HG03342 (cell line): Measurements from ENCODE around the gene USP24.
"Not testable (repeated sequence)": the region's sequence is repeated elsewhere in the genome, so short reads cannot be mapped to it uniquely, and the experiment has no call there.

Experiments used
- ATAC-seq: cut with Tn5 transposase; IDR thresholded peaks from one replicate; pipeline ENCODE4 v1.9.1; 2021; ENCODE audit warnings: mild to moderate bottlenecking, moderate library complexity; ENCODE audit not compliant: unreplicated experiment

Gene USP24

GRCh38 chr1:55230659-55231058 lies 15.5 kb upstream of the USP24 start:
- ATAC-seq = no peak

GRCh38 chr1:55229726-55230125 lies 14.6 kb upstream of the USP24 start:
- not testable (repeated sequence) for ATAC-seq

DNA sequence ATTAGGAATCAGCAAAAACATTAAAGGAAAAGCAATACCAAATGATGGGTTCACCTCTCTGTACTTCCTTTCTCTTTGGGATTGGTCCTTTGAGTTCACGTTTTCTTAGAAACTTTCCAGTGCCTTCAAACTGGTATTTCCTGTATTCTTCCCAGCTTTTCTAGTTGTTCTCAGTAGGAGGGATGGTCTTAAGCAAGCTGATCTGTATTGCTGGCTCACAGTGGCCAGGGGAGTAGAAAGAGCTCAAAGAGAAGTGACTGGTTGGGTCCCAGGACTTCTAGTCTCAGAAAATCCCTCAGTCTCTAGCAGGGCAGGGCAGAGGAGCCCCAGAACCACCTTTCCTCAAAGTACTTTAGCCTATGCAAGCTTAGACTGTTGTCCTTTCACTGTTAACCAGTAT lies 10.1 kb upstream of the USP24 start:
- no peak for ATAC-seq

DNA sequence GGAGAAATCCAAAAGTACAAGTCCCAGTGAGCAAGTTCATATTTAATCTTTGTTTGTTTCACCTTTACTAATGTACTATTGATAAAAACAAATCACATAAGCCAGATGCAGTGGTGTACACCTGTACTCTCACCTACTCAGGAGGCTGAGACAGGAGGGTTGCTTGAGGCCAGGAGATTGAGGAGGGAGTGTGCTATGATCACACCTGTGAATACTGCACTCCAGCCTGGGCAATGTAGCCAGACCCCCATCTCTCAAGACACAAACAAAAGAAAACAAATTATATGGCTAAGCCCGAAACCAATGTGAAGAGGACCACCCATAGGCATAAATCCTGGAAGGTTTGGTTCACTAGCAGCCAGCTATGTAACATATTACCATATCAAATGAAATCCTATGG lies 9.6 kb upstream of the USP24 start:
- ATAC-seq = no peak

DNA sequence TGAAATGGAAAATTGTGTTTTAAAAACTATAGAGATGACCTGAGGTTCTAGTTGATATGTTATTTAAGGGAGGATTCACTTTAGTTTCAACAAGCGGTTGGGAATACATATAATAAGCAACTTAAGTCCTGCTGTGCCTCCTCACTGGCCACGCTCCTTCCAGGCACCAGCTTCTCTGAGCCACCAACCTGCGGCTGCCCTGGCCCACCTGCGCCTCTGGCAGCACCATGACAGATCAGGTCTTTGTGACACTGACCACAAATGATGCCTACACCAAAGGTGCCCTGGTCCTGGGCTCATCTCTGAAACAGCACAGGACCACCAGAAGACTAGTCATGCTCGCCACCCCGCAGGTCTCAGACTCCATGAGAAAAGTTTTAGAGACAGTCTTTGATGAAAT lies 7.0 kb upstream of the USP24 start:
- ATAC-seq = no peak

- no peak for ATAC-seq
Observed at GRCh38 chr1:55217226-55217986, 2.2 kb upstream of the USP24 start.

- no peak for ATAC-seq
Observed at GRCh38 chr1:55216096-55216495, 932 bp upstream of the USP24 start.

DNA sequence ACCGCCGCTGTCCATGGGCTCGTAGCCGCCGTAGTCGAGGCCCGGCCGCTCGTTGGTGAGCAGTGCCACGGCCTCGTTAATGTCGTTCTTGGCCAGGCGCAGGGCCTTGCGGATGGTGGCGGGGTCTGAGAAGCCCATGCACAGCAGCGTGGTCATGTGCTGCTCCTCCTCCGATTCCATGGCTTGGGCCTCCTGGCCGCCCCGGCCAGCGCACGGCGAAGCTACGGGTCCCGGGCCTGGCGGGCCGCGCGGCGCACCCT lies 300 bp downstream of the USP24 start:
- ATAC-seq = peak; percentile 11

DNA sequence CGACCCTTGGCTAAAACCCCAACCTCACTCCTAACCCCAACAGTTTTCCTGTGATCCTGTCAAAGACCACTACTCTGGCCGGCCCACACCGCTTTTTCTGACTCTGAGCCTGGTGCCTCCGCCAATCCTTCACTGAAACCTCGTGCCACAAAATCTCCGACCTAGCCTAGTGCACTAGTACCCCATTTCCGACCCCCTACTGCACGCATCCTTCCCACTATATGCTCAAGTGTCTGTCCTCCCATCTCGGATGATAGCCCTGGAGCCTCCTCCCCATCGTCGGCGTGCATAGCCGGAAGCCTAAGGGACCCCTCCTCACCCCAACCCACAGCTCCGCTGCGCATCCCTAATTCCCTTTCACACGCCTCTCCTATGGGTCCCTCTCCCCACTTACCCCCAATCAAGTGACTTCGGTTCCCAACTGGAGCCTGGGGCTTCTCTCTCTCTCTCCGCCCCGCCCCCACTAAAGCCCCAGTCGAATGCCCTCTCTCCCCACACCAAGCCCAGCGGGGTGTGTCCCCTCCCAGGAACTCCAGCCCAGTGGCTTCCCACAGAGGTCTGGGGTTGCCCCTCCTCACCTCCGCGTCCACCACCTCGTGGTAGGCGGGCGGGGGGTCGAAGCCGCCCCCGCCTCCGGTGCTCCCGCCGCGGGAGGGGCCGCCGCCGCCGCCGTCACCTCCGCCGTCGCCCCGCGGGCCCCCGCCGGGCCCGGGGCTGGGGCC lies 791 bp downstream of the USP24 start:
- ATAC-seq = peak; percentile 15

- ATAC-seq = no peak
Observed at GRCh38 chr1:55213885-55214211, 1.3 kb downstream of the USP24 start.

DNA sequence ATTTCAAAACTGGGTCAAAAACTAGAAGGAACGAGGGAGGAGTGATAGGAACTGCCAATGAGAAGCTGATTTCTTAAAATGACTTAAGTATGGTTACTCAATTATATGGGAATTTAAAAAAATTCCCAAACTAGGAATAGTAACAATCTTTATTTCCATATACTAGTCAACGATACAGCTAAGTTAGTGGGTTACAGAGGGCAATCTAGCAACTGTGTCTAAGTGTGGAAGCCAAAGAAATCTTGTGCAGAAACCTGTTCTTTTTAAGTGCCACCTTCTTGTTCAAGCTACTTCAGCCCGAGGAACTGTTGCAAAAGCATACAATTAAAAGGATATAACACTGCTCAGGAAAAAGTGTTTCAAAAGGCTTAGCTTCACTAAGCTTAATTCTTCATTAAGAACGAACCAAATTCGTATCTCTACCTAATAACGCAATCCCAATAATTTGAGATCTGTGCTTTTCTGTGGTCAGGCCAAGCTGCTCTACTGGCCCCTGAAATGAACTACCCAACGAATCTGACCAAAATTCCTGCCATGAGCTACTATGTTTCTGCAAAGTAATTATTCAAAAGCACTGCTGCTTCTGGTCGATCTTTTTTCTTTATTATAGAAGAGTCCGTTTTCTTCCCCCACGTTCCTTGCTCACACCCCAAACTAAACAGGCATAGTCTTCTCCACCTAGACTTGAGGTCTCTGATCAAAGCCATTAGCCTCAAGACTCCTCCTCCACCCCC lies 1.8 kb downstream of the USP24 start:
- no peak for ATAC-seq

DNA sequence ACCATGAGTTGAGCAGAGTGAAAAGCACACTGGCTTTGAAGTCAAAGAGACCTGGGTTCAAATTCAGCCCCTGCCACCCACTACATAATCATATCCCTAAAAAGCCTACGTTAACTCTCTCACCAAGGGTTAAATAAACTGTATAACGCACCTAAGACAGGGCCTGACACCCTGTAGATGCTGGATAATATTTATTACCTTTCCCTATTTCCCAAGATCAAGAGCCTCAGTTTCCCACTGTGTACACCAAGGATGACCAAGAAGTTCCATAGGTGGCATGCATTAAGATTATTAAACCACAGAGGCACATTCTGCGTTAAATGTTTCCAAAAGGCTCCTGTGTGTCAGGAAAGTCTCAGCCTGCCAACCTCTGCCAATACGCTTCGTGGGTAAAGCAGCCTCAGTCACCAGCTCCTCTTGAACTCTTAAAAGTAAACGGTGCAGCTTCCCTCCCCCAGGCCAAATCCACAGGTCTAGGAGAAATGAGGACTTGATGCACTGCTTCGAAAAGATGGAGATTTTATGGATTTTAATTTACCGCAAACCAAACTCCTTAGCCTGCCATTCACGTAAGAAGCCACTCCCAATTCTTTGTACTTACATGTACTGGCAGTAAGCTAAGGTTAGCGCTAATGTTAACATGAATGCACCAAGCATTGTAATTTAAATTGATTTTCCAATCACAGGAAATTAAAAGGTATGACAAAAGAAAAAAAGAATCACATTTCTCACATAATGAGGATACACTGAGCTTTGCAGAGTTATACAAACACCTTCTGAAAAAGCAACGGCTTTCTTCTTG lies 2.6 kb downstream of the USP24 start:
- no peak for ATAC-seq

DNA sequence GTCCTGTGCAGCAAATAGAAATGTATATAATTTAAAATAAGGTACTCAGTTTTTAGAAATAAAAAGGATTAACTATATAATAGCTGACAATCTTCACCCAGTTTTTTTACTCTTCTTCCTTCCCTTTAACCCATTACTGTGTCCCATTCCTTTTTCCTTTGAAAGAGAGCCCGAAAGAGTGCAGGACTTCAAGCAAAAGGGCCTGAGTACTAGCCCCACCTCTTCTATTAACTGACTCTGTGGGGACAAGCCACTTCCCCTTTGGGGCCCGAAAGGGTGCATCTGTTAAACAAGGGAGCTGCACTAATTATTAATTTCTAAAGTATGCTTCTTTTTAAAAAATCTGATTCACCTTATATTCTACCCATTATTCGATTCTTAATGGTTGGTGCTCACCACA lies 3.3 kb downstream of the USP24 start:
- peak; percentile 29 for ATAC-seq

DNA sequence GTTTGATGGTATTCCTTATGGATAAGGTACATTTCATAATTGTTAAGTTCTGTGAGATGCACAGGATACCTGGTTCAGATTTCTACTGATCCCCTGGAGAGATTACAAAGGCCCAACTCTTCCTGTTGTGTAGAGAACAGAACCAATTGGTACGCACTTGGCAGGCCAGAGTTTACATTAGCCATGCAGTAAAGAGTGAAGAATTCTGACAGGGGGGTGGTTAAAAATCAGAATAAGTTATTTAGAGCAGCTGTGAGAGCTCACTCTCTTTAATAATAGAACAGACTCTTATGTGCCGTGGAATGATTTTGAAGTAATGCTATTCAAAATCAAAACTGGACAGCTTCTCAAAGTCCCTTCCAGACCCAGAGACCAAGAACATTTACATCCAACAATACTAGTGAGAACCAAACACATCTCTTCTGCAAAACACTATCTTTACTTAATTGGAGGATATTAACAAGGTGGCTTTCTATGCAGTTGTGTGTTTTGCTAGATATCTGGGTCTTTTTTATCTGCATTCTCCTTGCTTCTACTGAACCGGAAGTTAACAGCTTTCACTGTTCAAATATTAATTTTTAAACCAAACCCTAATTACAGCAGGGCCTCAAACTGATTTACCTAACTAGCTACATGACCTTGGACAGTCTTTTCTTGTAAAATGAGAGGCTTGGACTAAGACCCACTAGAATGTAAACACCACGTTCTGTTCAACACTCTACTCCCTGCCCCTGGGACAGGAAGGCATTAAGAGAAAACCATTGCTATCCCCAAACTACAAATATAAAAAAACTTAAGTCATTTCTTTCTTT lies 4.0 kb downstream of the USP24 start:
- no peak for ATAC-seq

GRCh38 chr1:55209247-55209646 lies 5.9 kb downstream of the USP24 start:
- ATAC-seq = no peak

DNA sequence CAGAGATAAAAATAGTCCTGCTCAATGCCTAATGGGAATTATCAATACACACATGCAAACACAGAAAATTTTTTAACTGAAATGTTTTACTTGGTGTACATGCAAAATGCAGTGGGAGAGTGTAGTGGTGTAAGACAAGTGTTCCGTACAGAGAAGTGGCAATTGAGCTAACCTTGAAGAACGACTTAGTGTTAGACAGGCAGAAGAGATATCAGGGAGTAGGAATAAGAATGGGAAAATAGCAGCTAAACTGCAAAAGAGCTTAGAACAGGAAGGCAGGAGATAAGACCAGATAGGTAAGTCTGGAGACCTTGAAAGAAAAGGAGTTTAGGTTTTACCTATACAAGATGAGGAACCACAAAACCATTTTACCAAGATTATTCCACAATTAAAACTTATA lies 9.0 kb downstream of the USP24 start:
- ATAC-seq = no peak

GRCh38 chr1:55204997-55205396 lies 10.2 kb downstream of the USP24 start:
- peak; percentile 89 for ATAC-seq

DNA sequence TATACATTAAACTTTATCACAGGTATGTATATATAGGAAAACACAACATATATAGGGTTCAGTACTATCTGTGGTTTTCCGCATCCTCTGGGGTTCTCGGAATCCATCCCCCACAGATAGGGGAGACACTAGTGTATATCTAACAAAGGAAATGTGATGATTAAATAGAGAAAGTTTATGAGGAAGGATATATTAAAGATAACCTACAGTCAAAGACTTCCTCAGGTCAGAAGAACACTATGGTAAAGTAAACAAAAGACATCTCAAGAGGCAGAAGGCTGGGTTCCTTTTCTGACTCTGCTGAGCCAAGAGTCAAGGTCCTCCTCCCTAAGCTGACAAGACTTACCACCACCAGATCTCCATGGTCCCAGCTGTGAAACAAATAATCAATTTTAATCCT lies 12.1 kb downstream of the USP24 start:
- ATAC-seq = no peak

GRCh38 chr1:55200667-55201066 lies 14.5 kb downstream of the USP24 start:
- no peak for ATAC-seq

- ATAC-seq = not testable (repeated sequence)
Observed at GRCh38 chr1:55199735-55200134, 15.4 kb downstream of the USP24 start.

DNA sequence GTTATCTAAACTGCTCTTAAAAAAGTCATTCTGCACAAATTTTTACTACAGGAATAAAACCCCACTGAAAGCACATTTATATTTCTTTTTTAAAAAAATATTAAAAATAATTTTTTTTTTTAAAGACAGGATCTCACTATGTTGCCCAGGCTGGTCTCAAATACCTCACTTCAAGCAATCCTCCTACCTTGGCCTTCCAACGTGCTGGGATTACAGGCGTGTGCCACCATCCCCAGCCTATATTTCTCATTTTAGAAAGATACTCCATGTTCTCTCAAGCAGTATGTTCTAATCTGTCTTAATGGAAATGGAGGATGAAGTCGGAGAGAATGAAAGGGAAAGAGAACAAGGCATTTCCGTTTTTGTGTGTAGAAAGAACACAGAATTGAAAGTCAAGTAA lies 17.1 kb downstream of the USP24 start:
- no peak for ATAC-seq
